GM12891 (cell line): Measurements from ENCODE around the gene ELOVL3.

ENCODE experiments used
- POLR2A ChIP-seq: IDR thresholded peaks from 2 replicates; pipeline ENCODE4 v1.6.1; 2011; ENCODE audit warnings: low read depth, low read length, control low read depth
- TAF1 ChIP-seq: IDR thresholded peaks from 2 replicates; pipeline ENCODE4 v1.6.1; 2011; ENCODE audit warnings: low read depth, low read length, control low read depth

DNA sequence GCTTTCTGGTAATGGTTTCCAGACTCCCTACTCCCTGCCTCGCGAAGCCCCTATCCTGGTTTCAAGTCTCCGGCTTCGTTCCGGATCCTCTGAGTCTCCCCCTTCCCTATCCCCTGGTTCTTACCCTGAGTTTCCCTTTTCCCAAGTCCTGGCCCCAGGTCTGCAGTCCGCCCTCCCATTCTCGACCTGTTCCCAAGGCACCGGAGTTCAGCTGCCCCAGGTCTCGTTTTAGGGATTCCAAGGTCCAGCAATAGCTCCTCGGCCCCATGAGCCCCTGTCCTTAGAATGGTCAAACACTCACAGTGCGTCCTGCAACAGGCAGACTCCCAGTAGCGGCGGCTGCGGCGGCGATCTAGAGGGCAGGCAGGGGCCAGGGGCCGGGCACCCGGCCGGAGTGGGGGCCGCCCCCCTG is 14.9 kb downstream of the ELOVL3 start:
- TF ChIP-seq POLR2A, result no peak
- no peak for TF ChIP-seq TAF1
